ENCODE measurements around the gene FKBP1A.

Gene FKBP1A

GRCh38 chr20:1336699-1337367 lies 56.0 kb downstream of the FKBP1A start:
- H3K4me3 ChIP-seq (IDR thresholded peaks at IDR 0.05; ENCODE audit: insufficient read depth, low read depth, low read length): no peak overlapping the region
- peaks cover 10% of the 10 kb centered on the region for H3K4me1 ChIP-seq (ENCODE audit: low read depth, poor library complexity, severe bottlenecking)
- H4K20me1 ChIP-seq (ENCODE audit: insufficient read depth): no peaks in the 10 kb centered on the region
- H2AFZ ChIP-seq (ENCODE audit: low read depth): no peak overlapping the region
- no peaks in the 10 kb centered on the region; the same call in 1 of the 2 replicates for H3K79me2 ChIP-seq (ENCODE audit: insufficient read depth, low read depth)
- no peaks in the 10 kb centered on the region for H3K36me3 ChIP-seq (ENCODE audit: insufficient read depth)
- H3K27me3 ChIP-seq (ENCODE audit: insufficient read depth, low read depth): no peaks in the 10 kb centered on the region
- no peak overlapping the region for H3K9ac ChIP-seq
- TF ChIP-seq CTCF (conservative IDR thresholded peaks at IDR 0.05; ENCODE audit: low read depth, low read length): no peak
- no peak overlapping the region for H3K4me2 ChIP-seq
- H3K27ac ChIP-seq: no peak overlapping the region

- no peak overlapping the region for H2AFZ ChIP-seq (ENCODE audit: low read depth)
- H3K4me3 ChIP-seq (IDR thresholded peaks at IDR 0.05; ENCODE audit: insufficient read depth, low read depth, low read length): no peak overlapping the region
- H3K4me1 ChIP-seq (ENCODE audit: low read depth, poor library complexity, severe bottlenecking): peaks cover 10% of the 10 kb centered on the region
- no peaks in the 10 kb centered on the region; the same call in 1 of the 2 replicates for H3K79me2 ChIP-seq (ENCODE audit: insufficient read depth, low read depth)
- no peak overlapping the region for H3K4me2 ChIP-seq
- no peak overlapping the region for H3K9ac ChIP-seq
- no peaks in the 10 kb centered on the region for H3K36me3 ChIP-seq (ENCODE audit: insufficient read depth)
- H3K27ac ChIP-seq: no peak overlapping the region
- no peaks in the 10 kb centered on the region for H4K20me1 ChIP-seq (ENCODE audit: insufficient read depth)
- H3K27me3 ChIP-seq (ENCODE audit: insufficient read depth, low read depth): no peaks in the 10 kb centered on the region
- no peak for TF ChIP-seq CTCF (conservative IDR thresholded peaks at IDR 0.05; ENCODE audit: low read depth, low read length)
These were observed 56.7 kb downstream of the FKBP1A start for GRCh38 chr20:1335961-1336698.

GRCh38 chr20:1334761-1335160 lies 58.1 kb downstream of the FKBP1A start:
- no peaks in the 10 kb centered on the region for H4K20me1 ChIP-seq (ENCODE audit: insufficient read depth)
- H3K4me1 ChIP-seq (ENCODE audit: low read depth, poor library complexity, severe bottlenecking): peaks cover 10% of the 10 kb centered on the region
- H3K36me3 ChIP-seq (ENCODE audit: insufficient read depth): no peaks in the 10 kb centered on the region
- no peak overlapping the region for H2AFZ ChIP-seq (ENCODE audit: low read depth)
- H3K27ac ChIP-seq: no peak overlapping the region
- H3K9ac ChIP-seq: no peak overlapping the region
- H3K4me2 ChIP-seq: no peak overlapping the region
- no peak overlapping the region for H3K4me3 ChIP-seq (IDR thresholded peaks at IDR 0.05; ENCODE audit: insufficient read depth, low read depth, low read length)
- peaks cover 4% of the 10 kb centered on the region; the same call in 1 of the 2 replicates for H3K79me2 ChIP-seq (ENCODE audit: insufficient read depth, low read depth)
- H3K27me3 ChIP-seq (ENCODE audit: insufficient read depth, low read depth): no peaks in the 10 kb centered on the region
- no peak for TF ChIP-seq CTCF (conservative IDR thresholded peaks at IDR 0.05; ENCODE audit: low read depth, low read length)

- Histone ChIP-seq H3K4me2 (no peak overlapping the region), H3K9ac (no peak overlapping the region), H3K36me3 (ENCODE audit: insufficient read depth) (no peaks in the 10 kb centered on the region), H3K4me3 (IDR thresholded peaks at IDR 0.05; ENCODE audit: insufficient read depth, low read depth, low read length) (no peak overlapping the region), H3K79me2 (ENCODE audit: insufficient read depth, low read depth) (peaks cover 4% of the 10 kb centered on the region; the same call in 1 of the 2 replicates), H4K20me1 (ENCODE audit: insufficient read depth) (no peaks in the 10 kb centered on the region), H3K27me3 (ENCODE audit: insufficient read depth, low read depth) (no peaks in the 10 kb centered on the region), H3K27ac (no peak overlapping the region), H3K4me1 (ENCODE audit: low read depth, poor library complexity, severe bottlenecking) (peaks cover 10% of the 10 kb centered on the region), H2AFZ (ENCODE audit: low read depth) (no peak overlapping the region)
- no peak for TF ChIP-seq CTCF (conservative IDR thresholded peaks at IDR 0.05; ENCODE audit: low read depth, low read length)
These were observed 58.5 kb downstream of the FKBP1A start for GRCh38 chr20:1334370-1334731.
